Measurements from ENCODE around the gene PPFIBP1.
A peak's percentile ranks its signal among the peaks of the same experiment; 100 is the strongest.
"Not testable (repeated sequence)": the region's sequence is repeated elsewhere in the genome, so short reads cannot be mapped to it uniquely, and the experiment has no call there.

Gene PPFIBP1

DNA sequence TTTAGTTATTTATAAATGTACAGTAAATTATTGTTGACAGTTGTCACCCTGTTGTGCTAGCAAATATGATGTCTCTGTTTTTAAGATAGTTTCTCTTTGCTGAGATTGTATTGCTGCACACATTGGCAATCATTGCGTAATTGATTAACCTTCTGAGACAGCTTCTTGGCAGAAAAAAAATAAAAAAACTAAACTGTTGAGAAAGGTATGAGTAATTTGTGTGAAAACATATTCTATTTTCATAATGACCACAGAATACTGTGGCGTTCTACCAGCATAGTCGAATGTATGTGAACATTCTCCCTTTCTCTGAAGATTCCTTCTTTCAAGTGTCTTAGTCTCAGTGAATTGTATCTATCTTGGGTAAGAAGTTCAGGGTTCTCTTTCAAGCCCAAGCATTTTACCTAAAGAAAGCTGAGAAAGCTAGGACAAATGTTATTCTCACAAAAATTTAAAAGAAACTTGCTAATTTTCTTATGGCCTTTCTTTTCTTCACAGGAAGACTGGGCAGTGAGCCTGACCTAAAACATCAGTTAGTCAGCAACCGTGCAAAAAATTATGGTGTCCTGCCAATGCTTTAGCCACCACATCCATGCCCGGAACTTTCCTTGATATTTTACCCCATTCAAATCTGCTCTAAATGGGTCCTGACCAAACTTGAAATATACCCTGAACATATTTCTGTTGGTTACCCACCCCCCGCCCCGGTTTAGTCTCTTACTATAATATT is 103.3 kb downstream of the PPFIBP1 start:
- peak; percentile 64 for DNase-seq (ENCODE audit: low read depth)

DNA sequence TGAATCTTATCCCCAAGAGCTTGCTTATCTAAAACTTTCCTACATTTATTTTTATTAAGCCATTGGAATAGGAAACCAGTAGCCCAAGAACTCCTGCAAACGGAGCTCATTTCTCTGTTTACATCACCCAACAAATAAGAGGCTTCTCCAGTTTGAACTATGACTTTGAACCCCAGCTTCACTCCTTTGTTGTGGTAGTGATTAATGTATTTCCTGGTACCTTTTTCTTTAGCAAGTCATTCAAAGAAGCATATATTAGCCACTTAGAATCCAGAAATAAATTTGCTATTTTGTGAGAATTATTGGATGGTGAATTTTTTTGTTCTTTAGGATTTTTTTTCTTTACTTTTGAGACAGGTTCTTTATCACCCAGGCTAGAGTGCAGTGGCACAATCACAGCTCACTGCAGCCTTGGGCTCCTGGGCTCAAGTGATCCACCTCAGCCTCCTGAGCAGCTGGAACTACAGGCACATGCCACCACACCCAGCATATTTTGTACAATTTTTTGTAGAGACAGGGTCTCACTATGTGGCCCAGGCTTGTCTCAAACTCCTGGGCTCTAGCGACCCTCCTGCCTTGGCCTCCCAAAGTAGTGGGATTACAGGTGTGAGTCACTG is 104.0 kb downstream of the PPFIBP1 start:
- not testable (repeated sequence) for DNase-seq (ENCODE audit: low read depth)

DNA sequence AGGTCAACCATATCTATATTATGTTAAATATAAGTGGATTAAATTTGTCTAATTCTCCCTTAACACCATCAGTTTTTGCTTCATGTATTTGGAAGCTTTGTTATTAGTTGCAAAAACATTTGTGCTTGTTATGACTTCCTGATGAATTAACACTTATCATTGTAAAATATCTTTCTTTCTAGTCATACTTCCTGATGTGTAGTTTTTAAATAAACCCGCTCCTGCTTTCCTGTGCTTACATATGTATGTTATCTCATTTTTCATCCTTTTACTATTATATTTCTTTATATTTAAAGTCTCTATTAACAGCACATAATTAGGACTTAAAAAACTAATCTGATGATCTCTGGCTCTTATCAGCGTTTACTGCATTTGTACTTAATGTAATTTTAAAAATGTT is 106.2 kb downstream of the PPFIBP1 start:
- DNase-seq (ENCODE audit: low read depth), result not testable (repeated sequence)

DNA sequence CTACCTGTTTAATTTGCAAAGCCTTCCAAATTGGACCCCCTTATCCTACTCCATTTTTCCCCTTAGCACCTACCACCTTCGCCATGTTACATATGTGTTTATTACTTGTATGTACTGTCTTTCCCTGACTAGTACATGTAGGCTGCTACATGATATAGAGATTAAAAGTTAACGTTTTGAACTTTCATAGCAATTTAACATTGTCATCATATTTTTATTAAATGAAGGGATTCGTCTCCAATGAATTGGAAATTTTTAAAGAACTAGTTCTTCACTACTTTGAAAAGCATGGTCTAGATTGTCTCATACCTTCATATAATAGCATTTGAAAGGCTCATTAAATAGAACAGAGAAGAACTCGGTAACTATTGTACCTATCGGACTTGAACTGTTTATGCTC is 107.4 kb downstream of the PPFIBP1 start:
- DNase-seq (ENCODE audit: low read depth), result no peak

DNA sequence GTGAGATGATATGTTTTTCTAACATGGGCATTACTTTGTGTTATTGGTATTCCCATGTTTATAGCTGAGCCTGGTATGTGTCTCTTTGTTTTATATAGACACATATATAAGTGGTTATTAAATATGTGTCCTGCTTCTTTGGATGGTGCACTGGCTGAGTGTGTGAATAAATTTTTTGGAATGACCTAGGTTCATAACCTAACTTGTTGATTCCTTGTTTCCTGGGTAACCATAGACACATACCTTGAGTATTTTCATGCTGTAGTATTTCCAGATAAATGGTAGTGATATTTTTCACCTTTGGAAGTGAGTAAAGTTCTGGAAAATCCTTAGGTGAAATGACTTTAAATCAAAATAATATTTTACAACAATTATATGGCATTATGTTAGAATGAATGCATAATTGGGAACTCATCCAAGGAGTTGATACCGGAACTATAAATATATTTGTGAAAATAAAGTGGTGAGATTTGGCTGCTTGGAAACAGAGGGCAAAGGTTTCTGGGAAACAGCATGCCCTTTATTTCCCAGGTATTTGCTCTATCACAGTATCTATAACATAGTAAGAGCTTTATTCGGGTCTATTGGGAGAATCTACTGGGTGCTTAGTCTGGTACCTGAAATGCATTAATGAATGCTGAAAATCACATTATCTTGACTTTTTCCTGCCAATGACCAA is 107.9 kb downstream of the PPFIBP1 start:
- DNase-seq (ENCODE audit: low read depth), result no peak

DNA sequence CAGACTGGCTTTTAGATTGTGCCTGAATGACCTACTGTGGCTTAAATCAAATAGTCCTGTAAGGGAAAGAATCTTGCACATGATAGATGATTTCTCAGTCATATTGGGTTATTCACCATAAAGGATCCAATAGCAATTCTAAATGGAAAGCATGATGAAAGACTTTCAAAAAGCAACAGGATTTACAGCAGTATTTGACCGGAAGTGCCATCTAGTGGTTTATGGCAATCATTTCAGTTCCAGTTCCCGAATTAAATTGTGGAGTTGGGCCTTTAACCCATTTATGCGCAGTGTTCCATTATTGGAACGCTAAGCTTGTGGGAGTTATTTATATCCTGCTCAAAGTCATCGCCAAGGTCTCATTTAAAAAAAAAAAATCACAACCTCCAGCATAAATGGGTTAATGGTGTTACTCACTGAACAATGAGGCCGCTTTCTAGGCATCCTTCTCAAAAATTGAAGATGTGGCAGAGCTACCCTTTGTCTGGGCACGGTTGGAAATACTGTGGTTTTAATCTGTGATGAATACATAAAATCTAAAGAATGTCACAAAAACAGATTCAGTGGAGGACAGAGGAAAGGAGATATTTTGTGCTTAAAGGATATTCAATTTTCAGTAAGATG is 111.5 kb downstream of the PPFIBP1 start:
- no peak for DNase-seq (ENCODE audit: low read depth)

DNA sequence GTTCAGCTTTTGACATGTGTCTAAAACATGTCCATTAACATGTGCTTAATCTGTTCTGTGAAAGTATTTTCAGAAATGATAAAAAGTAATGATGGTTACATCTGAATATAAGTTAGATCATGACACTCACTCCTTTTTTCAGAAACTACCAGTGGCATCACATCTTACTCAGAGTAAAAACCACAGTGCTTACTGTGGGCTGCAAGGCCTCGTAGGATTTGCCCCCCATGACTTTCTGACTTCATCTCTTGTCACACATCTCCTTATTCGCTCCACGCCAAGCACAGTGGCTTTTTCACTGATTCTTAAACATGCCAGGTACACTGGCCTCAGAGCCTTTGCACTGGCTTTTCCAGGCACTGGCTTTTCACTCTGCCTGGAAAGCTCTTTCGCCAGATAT is 112.6 kb downstream of the PPFIBP1 start:
- not testable (repeated sequence) for DNase-seq (ENCODE audit: low read depth)

DNA sequence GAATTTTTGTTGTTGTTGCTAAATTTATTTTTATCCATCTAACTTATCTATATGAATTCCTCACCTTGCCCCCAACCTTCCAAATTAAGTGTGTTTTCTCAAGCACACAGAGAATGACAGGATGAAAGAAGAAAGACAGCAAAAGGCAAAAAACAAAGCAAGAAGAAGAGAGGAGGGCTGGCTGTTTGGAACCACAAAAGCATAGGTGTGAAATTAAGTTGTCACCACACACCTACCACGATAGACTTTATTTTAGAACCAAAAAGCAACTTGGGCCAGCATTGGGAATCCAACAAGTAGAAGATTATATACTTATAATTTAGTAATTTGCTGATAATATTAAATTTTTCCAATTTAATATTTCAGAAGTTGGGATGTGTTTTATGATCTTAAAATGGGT is 113.5 kb downstream of the PPFIBP1 start:
- no peak for DNase-seq (ENCODE audit: low read depth)

DNA sequence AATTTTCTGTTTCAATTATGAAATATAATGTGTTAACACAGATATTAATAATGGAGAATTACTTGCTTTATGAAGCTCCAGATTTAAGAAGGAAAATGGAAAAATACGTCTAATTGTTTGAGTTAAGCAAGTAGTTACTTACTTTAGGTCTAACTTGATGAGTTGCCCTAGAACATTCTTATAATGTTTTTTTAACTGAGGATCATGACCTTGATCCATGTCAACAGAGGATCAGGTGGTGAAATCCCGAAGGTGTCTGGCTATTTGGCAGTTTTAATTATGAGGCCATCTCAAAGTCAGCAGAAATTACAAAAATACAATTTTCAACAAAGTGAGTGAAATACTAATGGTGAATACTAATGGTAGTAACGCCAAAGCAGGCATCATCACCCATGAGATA is 115.3 kb downstream of the PPFIBP1 start:
- DNase-seq (ENCODE audit: low read depth), result no peak

DNA sequence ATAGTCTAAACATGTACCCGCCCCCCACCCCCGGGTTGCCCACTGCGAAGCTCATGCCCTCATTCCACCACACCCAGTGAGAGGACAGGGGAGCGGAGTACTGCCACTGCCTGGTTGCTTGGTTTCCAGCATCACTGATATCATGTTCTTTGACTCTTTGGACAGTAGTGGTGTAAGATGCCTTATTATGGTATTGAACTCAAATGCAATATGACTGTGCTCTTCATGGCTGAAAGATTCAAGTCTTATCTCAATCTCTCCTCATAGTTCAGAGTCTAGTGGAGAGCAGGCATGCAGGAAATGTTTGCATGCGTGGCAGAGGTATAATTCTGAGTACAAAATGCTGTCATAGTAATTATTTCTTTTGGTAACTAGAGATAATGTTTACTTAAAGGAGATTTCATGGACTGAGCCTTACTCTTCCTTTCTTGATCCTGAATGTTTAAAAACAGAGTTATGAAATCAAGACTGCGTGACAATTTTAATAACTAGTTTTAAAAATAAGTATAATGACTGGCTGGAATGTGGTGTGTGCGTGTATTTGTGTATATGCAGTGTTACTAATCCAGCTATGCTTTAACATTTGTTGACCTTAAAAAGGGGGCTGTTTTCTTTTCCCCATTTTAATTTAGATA is 116.7 kb downstream of the PPFIBP1 start:
- DNase-seq (ENCODE audit: low read depth), result not testable (repeated sequence)

DNA sequence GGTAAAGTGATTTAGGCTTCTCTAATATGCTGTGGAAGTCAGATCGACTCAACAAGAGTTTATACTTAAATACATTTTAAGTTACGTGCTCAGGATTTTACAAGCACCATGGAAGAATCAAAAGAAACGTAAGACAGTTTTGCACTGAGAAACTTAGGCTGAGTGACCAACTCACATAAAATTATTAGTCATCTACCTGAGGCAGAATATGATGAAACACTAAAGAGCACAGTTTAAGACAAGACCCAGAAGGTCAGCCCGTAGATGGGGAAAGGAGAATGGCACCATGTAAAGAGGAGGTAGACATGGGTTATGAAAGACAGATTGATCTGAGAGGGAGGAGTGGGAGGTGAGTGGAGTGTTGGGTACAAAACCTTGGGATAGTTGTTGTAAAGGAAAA is 118.4 kb downstream of the PPFIBP1 start:
- not testable (repeated sequence) for DNase-seq (ENCODE audit: low read depth)

DNA sequence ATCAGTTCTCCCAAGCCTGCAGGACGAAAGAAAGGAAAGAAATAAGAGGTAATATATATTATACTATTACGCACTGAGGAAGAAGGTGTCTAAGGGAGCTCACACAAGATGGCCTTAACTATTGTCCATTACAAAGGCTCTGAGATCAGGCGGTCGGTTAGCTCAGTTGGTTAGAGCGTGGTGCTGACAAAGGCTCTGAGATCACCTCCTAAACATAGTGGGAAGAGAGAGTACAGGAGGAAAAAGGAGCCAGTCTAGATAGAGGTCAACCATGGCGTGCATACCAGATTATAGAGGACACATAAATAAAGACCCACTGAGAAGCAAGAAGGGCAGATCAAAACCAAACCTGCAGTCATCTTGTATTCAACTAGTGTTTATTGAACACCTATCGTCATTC is 118.9 kb downstream of the PPFIBP1 start:
- not testable (repeated sequence) for DNase-seq (ENCODE audit: low read depth)

DNA sequence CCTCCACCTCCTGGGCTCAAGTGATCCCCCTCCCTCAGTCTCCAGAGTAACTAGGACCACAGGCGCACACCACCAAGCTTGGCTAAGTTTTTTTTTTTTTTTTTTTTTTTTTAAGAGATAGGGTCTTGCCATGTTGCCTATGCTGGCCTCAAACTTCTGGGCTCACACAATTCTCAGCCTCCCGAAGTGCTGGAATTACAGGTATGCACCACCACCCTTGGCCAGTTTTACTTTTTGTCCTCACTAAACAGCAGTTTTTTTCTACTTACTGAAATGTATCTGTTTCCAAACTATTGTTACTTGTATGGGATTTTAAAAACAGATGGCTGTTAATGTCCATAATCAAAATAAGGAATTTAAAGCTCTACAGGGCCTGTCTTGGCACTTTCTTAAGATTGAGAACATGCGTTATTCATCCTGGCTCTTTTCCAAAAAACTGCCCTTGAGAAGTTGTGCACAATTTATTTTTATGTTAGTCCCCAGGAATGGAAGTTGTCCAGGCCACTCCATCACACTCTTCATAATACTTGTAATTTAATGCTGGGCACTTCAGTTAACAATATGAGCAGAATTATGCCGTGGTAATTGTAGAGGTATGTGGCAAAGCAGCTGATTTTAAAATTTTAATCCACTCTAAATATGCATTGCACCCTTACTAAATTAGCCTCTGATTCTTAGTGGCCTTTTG is 120.3 kb downstream of the PPFIBP1 start:
- DNase-seq (ENCODE audit: low read depth), result peak; percentile 52

DNA sequence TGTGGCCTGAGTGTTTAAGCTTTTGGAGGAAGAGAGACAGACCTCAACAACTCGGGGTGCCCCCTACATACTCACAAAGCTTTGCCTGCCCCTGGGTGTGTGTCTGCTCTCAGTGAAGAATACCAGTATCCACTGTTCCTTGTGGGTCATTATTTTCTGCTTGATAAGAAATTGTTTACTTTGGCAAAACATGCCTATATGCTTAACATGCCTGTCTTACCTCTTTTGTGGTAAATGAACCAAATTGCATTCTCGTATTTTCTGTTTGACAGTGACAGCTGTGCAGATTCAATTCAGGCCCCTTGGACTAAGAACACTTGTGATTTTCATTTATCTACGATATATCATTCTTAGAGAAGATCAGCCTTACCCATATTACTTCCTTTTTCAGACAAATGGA is 121.7 kb downstream of the PPFIBP1 start:
- no peak for DNase-seq (ENCODE audit: low read depth)

DNA sequence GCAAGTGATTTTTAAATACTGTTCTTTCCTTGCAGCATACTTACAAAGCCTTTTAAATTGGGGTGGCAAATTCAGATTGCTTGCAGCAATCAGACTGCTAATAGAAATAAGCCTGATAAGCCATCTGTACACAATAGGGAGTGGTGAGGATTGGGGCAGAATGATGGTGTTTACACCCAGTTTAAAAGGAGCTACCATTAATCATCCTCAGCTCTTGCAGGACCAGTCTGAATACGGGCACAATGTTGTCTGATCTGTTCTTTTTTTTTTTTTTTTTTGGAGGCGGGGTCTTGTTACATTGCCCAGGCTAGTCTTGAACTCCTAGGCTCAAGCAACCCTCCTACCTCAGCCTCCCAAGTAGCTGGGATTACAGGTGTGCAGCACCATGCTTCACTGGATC is 122.1 kb downstream of the PPFIBP1 start:
- DNase-seq (ENCODE audit: low read depth), result no peak

DNA sequence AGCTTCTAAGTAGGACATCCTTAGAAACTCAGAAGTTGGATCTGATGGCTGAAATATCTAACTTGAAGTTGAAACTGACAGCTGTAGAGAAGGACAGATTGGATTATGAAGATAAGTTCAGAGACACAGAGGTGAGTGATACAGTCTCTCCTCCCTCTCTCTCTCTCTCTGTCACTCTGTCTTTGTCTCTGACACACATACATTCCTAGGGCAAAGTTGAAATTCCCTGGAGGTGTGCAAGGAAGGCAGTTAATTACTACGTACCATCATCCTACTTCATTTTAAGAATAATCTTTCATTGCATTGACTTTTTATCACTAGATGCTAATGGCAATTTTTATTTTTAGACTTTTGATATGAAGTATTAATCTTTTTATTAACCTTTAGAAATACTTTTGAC is 126.0 kb downstream of the PPFIBP1 start:
- DNase-seq (ENCODE audit: low read depth), result no peak

DNA sequence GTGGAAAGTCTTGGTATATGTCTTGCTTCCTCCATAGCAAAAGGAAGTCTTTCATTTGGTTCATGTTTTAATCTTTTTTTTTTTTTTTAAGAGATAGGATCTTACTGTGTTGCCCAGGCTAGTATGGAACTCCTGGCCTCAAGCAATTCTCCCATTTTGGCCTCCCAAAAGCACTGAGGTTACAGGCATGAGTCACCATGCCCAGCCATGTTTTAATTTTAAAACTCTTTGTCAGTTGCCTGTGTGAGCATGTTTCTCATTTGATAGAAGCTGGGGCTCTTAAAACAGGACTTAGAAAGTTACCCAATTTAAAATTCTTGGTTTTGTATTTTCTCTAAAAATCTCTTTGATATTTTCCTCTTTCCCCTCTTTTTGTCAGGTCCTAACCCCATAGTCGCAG is 127.2 kb downstream of the PPFIBP1 start:
- DNase-seq (ENCODE audit: low read depth), result no peak

DNA sequence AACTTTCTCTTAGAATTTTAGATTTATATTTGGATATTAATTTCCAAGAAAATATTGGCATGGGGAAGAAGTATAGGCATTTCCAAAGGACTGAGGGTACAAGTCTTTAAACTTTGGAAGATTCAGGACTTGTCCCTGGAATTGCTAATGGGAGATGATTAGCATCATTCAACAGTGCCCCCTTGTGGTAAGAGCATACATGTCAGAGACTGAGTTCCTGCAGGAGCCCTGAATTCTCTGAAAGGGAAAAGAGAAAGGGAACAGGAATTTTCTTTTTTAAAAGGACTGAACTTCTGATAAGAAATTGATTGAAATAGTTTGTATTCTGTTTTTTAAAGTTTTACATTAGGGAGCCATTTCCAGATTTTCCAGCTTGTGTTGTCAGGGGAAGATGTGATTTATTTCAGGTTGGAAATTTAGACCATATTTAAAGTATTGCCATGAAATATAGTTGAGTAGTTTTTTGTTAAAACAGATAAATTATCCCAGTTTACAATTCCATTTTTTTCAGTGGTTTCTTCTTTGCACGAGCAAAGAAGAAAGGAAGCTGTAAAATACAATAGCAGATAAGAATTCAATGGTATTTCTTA is 128.3 kb downstream of the PPFIBP1 start:
- DNase-seq (ENCODE audit: low read depth), result peak; percentile 64

DNA sequence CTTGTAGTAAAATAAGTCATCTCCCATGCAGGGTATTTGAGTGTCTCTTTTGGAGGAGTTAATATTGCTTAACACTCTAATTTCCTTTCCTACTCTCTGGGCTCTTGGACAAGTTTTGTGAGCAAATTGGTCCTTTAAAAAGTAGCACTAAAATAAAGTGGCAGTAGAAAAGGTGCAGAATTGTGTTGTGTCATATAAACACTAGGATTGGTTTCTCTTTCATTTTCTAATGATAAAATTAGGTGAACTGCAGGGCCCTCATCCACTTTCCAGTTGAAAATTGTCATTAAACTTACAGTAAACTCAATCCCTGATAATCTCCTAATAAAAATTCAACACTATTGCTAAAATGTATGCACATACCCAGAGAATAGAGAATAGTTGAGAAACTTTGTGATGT is 129.7 kb downstream of the PPFIBP1 start:
- DNase-seq (ENCODE audit: low read depth), result no peak

DNA sequence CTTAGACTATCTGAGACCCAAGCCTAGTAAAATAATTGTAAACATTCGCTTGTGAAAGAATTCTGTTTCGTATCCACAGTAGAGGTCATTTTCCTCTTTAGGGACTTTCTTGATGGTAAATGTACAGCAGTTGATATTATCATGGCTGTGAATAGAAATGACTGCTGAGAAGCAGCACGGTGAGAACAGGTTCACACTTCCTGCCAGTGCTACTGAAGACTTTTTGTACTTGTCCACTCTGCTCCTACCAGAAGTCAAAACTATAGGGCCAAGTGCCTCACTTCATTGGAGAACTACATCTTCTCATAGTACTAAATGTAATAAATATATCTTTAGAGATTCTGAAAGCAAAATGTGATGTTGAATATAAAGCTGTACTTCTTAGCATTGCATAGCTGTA is 131.5 kb downstream of the PPFIBP1 start:
- DNase-seq (ENCODE audit: low read depth), result not testable (repeated sequence)

DNA sequence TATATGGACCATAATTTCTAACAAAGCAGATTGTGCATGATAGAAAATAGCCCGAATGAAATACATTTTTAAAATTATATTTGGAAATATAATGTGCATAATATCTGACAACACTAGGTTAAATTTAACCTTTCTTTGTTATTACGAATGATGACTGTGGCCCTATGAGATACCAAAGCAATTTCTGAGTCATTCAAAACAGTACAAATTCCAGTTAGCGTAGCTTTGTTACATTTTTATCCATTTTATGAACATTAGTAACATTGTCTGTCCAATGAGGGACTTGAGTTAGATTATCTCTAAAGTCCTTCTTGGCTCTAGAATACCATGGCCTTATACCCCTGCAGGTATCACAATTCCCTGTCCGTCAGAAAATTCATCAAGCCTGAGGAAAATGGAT is 133.3 kb downstream of the PPFIBP1 start:
- DNase-seq (ENCODE audit: low read depth), result no peak
